GM23338 (cell line): ENCODE data around the gene KCNIP1. TPM values are rescaled to one million over a fixed set of nuclear protein-coding genes. Genes with fewer than 3 reads are reported as not detected.

Experiments used
- ATAC-seq: fragments of 200-7000 bp; cut with Tn5 transposase; 3 replicates; pipeline ENCODE4 v1.9.1; 2020
- DNase-seq: peaks from one replicate; pipeline ENCODE4 v3.0.0-alpha.2; 2015; ENCODE audit warnings: low spot score
- H2AFZ ChIP-seq: fragments of 200-600 bp; sonication (generic); 2 replicates; pipeline ENCODE4 v1.8.0; 2016; ENCODE audit warnings: antibody characterized with exemption, mild to moderate bottlenecking, moderate library complexity
- H3F3A ChIP-seq: fragments of 200-600 bp; sonication (generic); replicated peaks from 2 replicates; pipeline ENCODE4 v1.8.0; 2017; ENCODE audit warnings: antibody characterized with exemption, mixed run types, low read depth
- H3K27ac ChIP-seq: fragments of 200-600 bp; sonication (generic); 2 replicates; pipeline ENCODE4 v1.6.1; 2016; ENCODE audit warnings: low read depth
- H3K27me3 ChIP-seq: fragments of 200-600 bp; sonication (generic); 2 replicates; pipeline ENCODE4 v1.8.0; 2016; ENCODE audit warnings: mild to moderate bottlenecking, mixed run types, moderate library complexity; ENCODE audit not compliant: insufficient read depth
- H3K36me3 ChIP-seq: fragments of 200-600 bp; sonication (generic); 2 replicates; pipeline ENCODE4 v1.8.0; 2016; ENCODE audit warnings: mild to moderate bottlenecking; ENCODE audit not compliant: insufficient read depth
- H3K4me1 ChIP-seq: fragments of 200-600 bp; sonication (generic); 2 replicates; pipeline ENCODE4 v1.8.0; 2016; ENCODE audit warnings: mild to moderate bottlenecking, moderate library complexity; ENCODE audit not compliant: insufficient read depth
- H3K4me2 ChIP-seq: fragments of 200-600 bp; sonication (generic); 2 replicates; pipeline ENCODE4 v1.7.1; 2017; ENCODE audit warnings: mixed run types
- H3K4me3 ChIP-seq: fragments of 200-600 bp; sonication (generic); 2 replicates; pipeline ENCODE4 v1.6.1; 2016; ENCODE audit warnings: mixed run types
- H3K79me2 ChIP-seq: fragments of 200-600 bp; sonication (generic); replicated peaks from 2 replicates; pipeline ENCODE4 v1.8.0; 2017; ENCODE audit warnings: mild to moderate bottlenecking; ENCODE audit not compliant: insufficient read depth
- H3K9me2 ChIP-seq: fragments of 200-600 bp; sonication (generic); 2 replicates; pipeline ENCODE4 v1.8.0; 2017; ENCODE audit not compliant: insufficient read depth
- H4K20me1 ChIP-seq: fragments of 200-600 bp; sonication (generic); replicated peaks from 2 replicates; pipeline ENCODE4 v1.8.0; 2017; ENCODE audit warnings: mild to moderate bottlenecking; ENCODE audit not compliant: insufficient read depth
- H3K27ac Mint-ChIP-seq: 2 replicates; pipeline ENCODE4 v1.8.0; 2020; ENCODE audit warnings: inconsistent platforms, mild to moderate bottlenecking, moderate library complexity, mixed read lengths
- H3K27me3 Mint-ChIP-seq: 3 replicates; pipeline ENCODE4 v1.8.0; 2022; ENCODE audit warnings: low read depth, mild to moderate bottlenecking, moderate library complexity, mixed read lengths, inconsistent platforms; ENCODE audit not compliant: insufficient read depth, poor library complexity
- H3K36me3 Mint-ChIP-seq: 3 replicates; pipeline ENCODE4 v1.8.0; 2021; ENCODE audit warnings: low read depth, mild to moderate bottlenecking, inconsistent platforms, moderate library complexity, mixed read lengths
- H3K4me1 Mint-ChIP-seq: 3 replicates; pipeline ENCODE4 v1.8.0; 2020; ENCODE audit warnings: mild to moderate bottlenecking, inconsistent platforms, mixed read lengths
- H3K4me3 Mint-ChIP-seq: 3 replicates; pipeline ENCODE4 v1.8.0; 2021; ENCODE audit warnings: moderate library complexity, mild to moderate bottlenecking, inconsistent platforms, mixed read lengths
- H3K9me3 Mint-ChIP-seq: 3 replicates; pipeline ENCODE4 v1.8.0; 2020; ENCODE audit warnings: moderate library complexity, mild to moderate bottlenecking, inconsistent platforms, mixed read lengths
- EZH2 ChIP-seq: fragments of 200-600 bp; sonication (generic); IDR thresholded peaks from one replicate; pipeline ENCODE4 v1.8.0; 2017; ENCODE audit warnings: antibody characterized with exemption, mild to moderate bottlenecking, low read depth; ENCODE audit not compliant: unreplicated experiment
- ZNF114 ChIP-seq: fragments of 250-450 bp; sonication (Bioruptor Pico); IDR thresholded peaks from 2 replicates; pipeline ENCODE4 v1.5.0; 2020; ENCODE audit warnings: mild to moderate bottlenecking, moderate library complexity
- ZNF462 ChIP-seq: fragments of 250-450 bp; sonication (Bioruptor Pico); IDR thresholded peaks from 2 replicates; pipeline ENCODE4 v1.5.0; 2020; ENCODE audit warnings: mild to moderate bottlenecking, moderate library complexity
- polyA plus RNA-seq: library from polyadenylated mRNA; unstranded; fragments of >200 nt; fragmentation: Nextera tagmentation; extraction: Ambion mirVana; gene quantifications from 2 replicates; pipeline ENCODE4 v1.2.1, GENCODE V29; 2016
- total RNA-seq: library from RNA; depleted of rRNA; stranded (reverse); fragments of >200 nt; shearing (Covaris generic); gene quantifications from 2 replicates; pipeline ENCODE4 v1.2.3, GENCODE V29; 2014
- TF ChIP-seq, protein P1 (sequence below), 2 experiments: fragments of 200-600 bp in 1 of 2; sonication (generic) in 1 of 2; conservative IDR thresholded peaks; 2 replicates each; pipeline versions ENCODE4 v1.5.1 to v1.6.1; 2016 to 2017; ENCODE audit warnings: antibody characterized with exemption in 2 of 2, low read depth in 2 of 2, mild to moderate bottlenecking in 2 of 2, moderate library complexity in 1 of 2
- TF ChIP-seq, protein P2 (sequence below): IDR thresholded peaks from 2 replicates; pipeline ENCODE4 v1.6.1; 2016; ENCODE audit warnings: antibody characterized with exemption

The KCNIP1 gene
- total and polyA plus RNA-seq, 2 experiments from 2014 or later = 0.31 to 0.87 TPM

GRCh38 chr5:170632266-170632984, 128.6 kb downstream of the KCNIP1 start (continued):
- TF ChIP-seq ZNF462 (CRISPR knock-in tag) = no peak
- TF ChIP-seq, protein P1, sequence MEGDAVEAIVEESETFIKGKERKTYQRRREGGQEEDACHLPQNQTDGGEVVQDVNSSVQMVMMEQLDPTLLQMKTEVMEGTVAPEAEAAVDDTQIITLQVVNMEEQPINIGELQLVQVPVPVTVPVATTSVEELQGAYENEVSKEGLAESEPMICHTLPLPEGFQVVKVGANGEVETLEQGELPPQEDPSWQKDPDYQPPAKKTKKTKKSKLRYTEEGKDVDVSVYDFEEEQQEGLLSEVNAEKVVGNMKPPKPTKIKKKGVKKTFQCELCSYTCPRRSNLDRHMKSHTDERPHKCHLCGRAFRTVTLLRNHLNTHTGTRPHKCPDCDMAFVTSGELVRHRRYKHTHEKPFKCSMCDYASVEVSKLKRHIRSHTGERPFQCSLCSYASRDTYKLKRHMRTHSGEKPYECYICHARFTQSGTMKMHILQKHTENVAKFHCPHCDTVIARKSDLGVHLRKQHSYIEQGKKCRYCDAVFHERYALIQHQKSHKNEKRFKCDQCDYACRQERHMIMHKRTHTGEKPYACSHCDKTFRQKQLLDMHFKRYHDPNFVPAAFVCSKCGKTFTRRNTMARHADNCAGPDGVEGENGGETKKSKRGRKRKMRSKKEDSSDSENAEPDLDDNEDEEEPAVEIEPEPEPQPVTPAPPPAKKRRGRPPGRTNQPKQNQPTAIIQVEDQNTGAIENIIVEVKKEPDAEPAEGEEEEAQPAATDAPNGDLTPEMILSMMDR (conservative IDR thresholded peaks at IDR 0.05; ENCODE audit: low read depth in 2 of 2) = peak in 1 of 2 experiments; percentile 60; a peak in 3 of 4 replicates

GRCh38 chr5:170632985-170633234, 129.1 kb downstream of the KCNIP1 start:
- H3K4me3 Mint-ChIP-seq = peak overlapping the region; percentile 79
- H3K4me1 Mint-ChIP-seq = peaks cover 29% of the 10 kb centered on the region
- H3K27ac ChIP-seq = no peak overlapping the region
- H3K4me1 ChIP-seq = peaks cover 25% of the 10 kb centered on the region
- H3K27ac Mint-ChIP-seq = peak overlapping the region; percentile 85
- no peaks in the 10 kb centered on the region; the same call in 2 of the 3 replicates for H3K9me3 Mint-ChIP-seq
- peaks cover 6% of the 10 kb centered on the region for H3K27me3 Mint-ChIP-seq
- no peaks in the 10 kb centered on the region for H3K9me2 ChIP-seq
- H3K4me3 ChIP-seq = peak overlapping the region; percentile 80
- no peaks in the 10 kb centered on the region for H3K27me3 ChIP-seq
- H4K20me1 ChIP-seq = no peaks in the 10 kb centered on the region
- H2AFZ ChIP-seq = no peak overlapping the region; the same call in 1 of the 2 replicates
- ATAC-seq = peak; percentile 83
- H3F3A ChIP-seq = peaks cover 17% of the 10 kb centered on the region; the same call in 1 of the 2 replicates
- no peak for TF ChIP-seq ZNF114 (CRISPR knock-in tag)
- TF ChIP-seq, protein P2, sequence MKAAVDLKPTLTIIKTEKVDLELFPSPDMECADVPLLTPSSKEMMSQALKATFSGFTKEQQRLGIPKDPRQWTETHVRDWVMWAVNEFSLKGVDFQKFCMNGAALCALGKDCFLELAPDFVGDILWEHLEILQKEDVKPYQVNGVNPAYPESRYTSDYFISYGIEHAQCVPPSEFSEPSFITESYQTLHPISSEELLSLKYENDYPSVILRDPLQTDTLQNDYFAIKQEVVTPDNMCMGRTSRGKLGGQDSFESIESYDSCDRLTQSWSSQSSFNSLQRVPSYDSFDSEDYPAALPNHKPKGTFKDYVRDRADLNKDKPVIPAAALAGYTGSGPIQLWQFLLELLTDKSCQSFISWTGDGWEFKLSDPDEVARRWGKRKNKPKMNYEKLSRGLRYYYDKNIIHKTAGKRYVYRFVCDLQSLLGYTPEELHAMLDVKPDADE = 0 out of 2 replicates have a peak, but pooled peaks have one; percentile 13
- TF ChIP-seq, protein P1 (conservative IDR thresholded peaks at IDR 0.05; ENCODE audit: low read depth in 2 of 2) = peak; percentile 98 to 99
- no peak for TF ChIP-seq EZH2
- H3K36me3 ChIP-seq = no peaks in the 10 kb centered on the region
- H3K36me3 Mint-ChIP-seq = no peaks in the 10 kb centered on the region
- no peaks in the 10 kb centered on the region for H3K79me2 ChIP-seq
- peak; percentile 89 for DNase-seq
- peak overlapping the region; percentile 98 for H3K4me2 ChIP-seq
